ENCODE measurements around the gene CTCFL.

Gene CTCFL

DNA sequence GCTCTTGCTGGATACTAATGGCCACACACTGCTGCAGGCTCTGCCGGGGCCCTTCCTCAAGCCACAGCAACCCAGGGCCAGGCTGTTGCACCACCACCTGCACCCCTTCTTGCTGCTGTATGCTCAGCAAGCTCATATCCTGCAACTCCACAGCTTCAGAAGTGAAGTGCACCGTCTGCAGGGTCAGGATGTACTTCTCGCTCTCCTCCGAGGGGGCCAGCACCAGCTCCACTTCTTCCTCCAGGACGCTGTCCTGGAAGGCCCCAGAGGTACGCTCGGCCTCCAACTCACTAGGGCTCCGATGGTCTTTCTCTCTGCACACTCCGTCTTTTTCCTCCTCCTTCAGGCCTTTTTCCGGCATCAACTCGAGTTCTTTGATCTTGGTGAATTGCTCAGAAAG, 1.2 kb downstream of the CTCFL start:
- no peak for TF ChIP-seq POLR2AphosphoS5 (IDR thresholded peaks at IDR 0.05; ENCODE audit: low read depth, low read length)
- TF ChIP-seq, protein P1, sequence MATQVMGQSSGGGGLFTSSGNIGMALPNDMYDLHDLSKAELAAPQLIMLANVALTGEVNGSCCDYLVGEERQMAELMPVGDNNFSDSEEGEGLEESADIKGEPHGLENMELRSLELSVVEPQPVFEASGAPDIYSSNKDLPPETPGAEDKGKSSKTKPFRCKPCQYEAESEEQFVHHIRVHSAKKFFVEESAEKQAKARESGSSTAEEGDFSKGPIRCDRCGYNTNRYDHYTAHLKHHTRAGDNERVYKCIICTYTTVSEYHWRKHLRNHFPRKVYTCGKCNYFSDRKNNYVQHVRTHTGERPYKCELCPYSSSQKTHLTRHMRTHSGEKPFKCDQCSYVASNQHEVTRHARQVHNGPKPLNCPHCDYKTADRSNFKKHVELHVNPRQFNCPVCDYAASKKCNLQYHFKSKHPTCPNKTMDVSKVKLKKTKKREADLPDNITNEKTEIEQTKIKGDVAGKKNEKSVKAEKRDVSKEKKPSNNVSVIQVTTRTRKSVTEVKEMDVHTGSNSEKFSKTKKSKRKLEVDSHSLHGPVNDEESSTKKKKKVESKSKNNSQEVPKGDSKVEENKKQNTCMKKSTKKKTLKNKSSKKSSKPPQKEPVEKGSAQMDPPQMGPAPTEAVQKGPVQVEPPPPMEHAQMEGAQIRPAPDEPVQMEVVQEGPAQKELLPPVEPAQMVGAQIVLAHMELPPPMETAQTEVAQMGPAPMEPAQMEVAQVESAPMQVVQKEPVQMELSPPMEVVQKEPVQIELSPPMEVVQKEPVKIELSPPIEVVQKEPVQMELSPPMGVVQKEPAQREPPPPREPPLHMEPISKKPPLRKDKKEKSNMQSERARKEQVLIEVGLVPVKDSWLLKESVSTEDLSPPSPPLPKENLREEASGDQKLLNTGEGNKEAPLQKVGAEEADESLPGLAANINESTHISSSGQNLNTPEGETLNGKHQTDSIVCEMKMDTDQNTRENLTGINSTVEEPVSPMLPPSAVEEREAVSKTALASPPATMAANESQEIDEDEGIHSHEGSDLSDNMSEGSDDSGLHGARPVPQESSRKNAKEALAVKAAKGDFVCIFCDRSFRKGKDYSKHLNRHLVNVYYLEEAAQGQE (IDR thresholded peaks at IDR 0.05; ENCODE audit: insufficient read depth in 1 of 2, low read depth in 2 of 2, low read length in 2 of 2) = no peak
- no peak for TF ChIP-seq TAF1 (IDR thresholded peaks at IDR 0.05; ENCODE audit: borderline replicate concordance, insufficient read depth, low read length)
- no peak for TF ChIP-seq FOXP2 (optimal IDR thresholded peaks at IDR 0.05; ENCODE audit: borderline replicate concordance, extremely low read depth, extremely low read length, insufficient read depth)
- TF ChIP-seq SIN3A (IDR thresholded peaks at IDR 0.05; ENCODE audit: borderline replicate concordance, insufficient read depth, low read length) = no peak

DNA sequence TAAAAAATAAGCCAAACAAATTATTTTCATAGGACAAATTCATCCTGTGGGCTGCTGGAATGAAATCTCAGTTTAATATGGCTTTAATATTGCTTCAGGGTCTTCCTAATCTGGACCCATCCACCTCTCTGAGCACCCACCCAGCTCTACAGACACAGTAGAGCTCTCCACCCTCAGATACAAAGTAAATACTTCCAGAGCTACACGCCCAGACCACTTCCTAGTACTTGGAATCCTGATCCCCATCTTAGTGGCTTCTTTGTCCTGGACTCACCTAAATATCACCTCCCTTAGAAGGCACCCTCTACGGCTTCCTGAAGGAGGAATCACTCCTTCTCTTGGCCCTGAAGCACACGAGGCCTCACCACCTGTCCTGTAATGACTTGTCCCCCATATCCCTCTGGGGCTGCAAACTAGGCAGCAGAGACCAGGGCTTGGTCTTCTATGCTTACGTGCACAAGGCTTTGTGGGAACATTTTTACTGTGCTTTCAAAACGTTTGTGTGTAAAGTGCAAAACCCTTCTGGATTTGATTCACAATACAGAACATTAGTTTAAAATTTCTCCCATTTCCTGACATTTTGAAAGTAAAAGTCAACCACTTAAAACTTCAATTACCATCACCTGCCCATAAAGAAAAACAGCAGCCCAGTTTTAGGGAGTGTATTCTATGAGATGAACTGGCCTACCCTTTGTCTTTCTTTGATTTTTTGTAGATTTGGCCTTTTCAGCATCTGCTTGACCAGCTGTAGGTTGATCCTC, 2.4 kb downstream of the CTCFL start:
- TF ChIP-seq SIN3A (IDR thresholded peaks at IDR 0.05; ENCODE audit: borderline replicate concordance, insufficient read depth, low read length) (no peak), POLR2AphosphoS5 (IDR thresholded peaks at IDR 0.05; ENCODE audit: low read depth, low read length) (no peak), FOXP2 (optimal IDR thresholded peaks at IDR 0.05; ENCODE audit: borderline replicate concordance, extremely low read depth, extremely low read length, insufficient read depth) (no peak), TAF1 (IDR thresholded peaks at IDR 0.05; ENCODE audit: borderline replicate concordance, insufficient read depth, low read length) (no peak)
- TF ChIP-seq, protein P1 (IDR thresholded peaks at IDR 0.05; ENCODE audit: insufficient read depth in 1 of 2, low read depth in 2 of 2, low read length in 2 of 2) = no peak

DNA sequence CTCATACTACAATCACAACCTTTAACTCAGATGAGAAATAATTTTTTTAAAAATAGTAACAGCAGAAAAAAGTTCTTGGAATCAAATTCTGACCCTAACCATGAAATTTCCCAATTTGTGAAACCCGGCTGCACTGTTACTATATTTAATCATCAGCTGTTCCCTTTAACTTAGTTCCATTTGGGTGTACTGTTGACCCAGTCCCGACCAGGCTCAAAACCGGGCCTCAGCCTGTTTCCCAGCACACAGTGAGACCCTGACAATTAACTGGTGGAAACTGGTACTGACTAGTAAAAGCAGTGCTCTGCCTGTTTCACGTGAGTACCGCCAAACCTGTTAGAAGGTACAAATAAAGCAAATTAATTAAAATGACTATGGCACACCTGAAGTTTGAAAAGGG, 7.0 kb downstream of the CTCFL start:
- TF ChIP-seq TAF1 (IDR thresholded peaks at IDR 0.05; ENCODE audit: borderline replicate concordance, insufficient read depth, low read length) (no peak), SIN3A (IDR thresholded peaks at IDR 0.05; ENCODE audit: borderline replicate concordance, insufficient read depth, low read length) (no peak), POLR2AphosphoS5 (IDR thresholded peaks at IDR 0.05; ENCODE audit: low read depth, low read length) (no peak), FOXP2 (optimal IDR thresholded peaks at IDR 0.05; ENCODE audit: borderline replicate concordance, extremely low read depth, extremely low read length, insufficient read depth) (no peak)
- TF ChIP-seq, protein P1 (IDR thresholded peaks at IDR 0.05; ENCODE audit: insufficient read depth in 1 of 2, low read depth in 2 of 2, low read length in 2 of 2) = no peak

DNA sequence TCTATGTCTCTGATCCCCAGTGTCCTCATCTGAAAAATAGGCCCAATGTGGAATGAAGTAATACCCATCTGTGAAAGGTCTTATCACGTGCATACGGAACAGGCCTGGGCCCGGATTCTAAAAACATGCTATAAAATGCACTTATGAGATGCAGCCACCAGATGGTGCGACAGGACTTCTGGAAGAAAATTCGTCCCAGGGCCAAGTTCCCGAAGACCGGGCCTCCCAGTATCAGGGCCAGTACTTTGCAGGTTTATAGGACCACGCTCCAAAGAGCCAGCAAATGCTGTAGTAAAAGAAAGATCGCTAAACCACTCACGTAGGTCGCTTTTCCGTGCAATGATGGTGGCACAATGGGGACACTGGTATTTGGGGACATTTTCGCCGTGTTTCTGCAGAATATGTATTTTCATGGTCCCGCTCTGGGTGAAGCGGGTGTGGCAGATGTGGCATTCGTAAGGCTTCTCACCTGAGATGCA, 10.6 kb downstream of the CTCFL start:
- TF ChIP-seq POLR2AphosphoS5 (IDR thresholded peaks at IDR 0.05; ENCODE audit: low read depth, low read length) = no peak
- no peak for TF ChIP-seq FOXP2 (optimal IDR thresholded peaks at IDR 0.05; ENCODE audit: borderline replicate concordance, extremely low read depth, extremely low read length, insufficient read depth)
- no peak for TF ChIP-seq TAF1 (IDR thresholded peaks at IDR 0.05; ENCODE audit: borderline replicate concordance, insufficient read depth, low read length)
- TF ChIP-seq SIN3A (IDR thresholded peaks at IDR 0.05; ENCODE audit: borderline replicate concordance, insufficient read depth, low read length) = no peak
- TF ChIP-seq, protein P1 (IDR thresholded peaks at IDR 0.05; ENCODE audit: insufficient read depth in 1 of 2, low read depth in 2 of 2, low read length in 2 of 2) = no peak

Data from PFSK-1 (cell line).